ENCODE data around the gene CSNK1A1.

The CSNK1A1 gene

DNA sequence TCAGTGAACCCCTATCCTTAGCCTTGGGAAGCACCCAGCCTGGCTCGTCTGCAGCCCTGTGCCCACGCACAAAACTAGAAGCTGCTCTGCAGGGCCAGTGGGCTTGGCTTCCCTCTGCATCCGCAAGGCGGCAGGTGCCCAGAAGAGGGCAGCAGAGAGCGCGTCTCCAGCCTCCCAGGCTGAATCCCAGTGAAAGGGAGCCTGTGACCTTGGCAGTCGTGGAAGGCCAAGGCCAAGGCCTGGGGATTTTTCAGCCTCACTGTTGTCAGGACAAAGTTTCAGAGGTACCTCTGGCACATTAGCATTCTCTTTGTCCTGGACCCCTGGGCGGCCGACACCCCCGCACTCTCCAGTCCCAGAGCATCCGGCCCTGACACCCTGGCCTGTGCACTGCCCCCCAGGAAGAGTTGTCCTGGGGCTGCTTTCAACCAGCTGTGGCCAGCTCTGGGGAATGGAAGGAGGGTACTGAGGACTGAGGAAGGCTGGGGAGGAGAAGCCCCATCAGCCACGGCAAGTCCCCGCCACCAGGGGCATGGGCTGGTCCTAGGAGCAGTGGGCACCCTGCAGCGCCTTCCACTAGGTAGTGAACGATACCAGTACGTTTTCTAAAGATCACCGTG lies 108.6 kb downstream of the CSNK1A1 start:
- no peak for TF ChIP-seq TEAD4 (IDR thresholded peaks at IDR 0.05)
- no peak for TF ChIP-seq YY1 (IDR thresholded peaks at IDR 0.05; ENCODE audit: low read depth)
- no peak for TF ChIP-seq TAF1 (IDR thresholded peaks at IDR 0.05; ENCODE audit: low read depth)
- no peak for TF ChIP-seq EP300 (IDR thresholded peaks at IDR 0.05; ENCODE audit: borderline replicate concordance)
- TF ChIP-seq MAX (IDR thresholded peaks at IDR 0.05): 0 out of 2 replicates have a peak, but pooled peaks have one; percentile 32
- peak; percentile 88 for TF ChIP-seq RAD21 (IDR thresholded peaks at IDR 0.05; ENCODE audit: low read depth)
- TF ChIP-seq CREB1 (IDR thresholded peaks at IDR 0.05; ENCODE audit: low read depth): no peak
- no peak for TF ChIP-seq NFIC (IDR thresholded peaks at IDR 0.05)

All from Ishikawa (cell line).